H1 (cell line): ENCODE measurements around the gene IGSF5.

Source experiments
- ATF2 ChIP-seq: IDR thresholded peaks from 2 replicates; pipeline ENCODE4 v1.6.1; 2012; ENCODE audit warnings: low read length, inconsistent platforms
- CTCF ChIP-seq, 3 experiments: IDR thresholded peaks; 1 replicate in 2 of 3; 2 replicates in 1 of 3; pipeline versions ENCODE4 v1.5.1 to v1.6.1; 2011; ENCODE audit warnings: low read length in 3 of 3, mild to moderate bottlenecking in 3 of 3, inconsistent platforms in 2 of 3, low read depth in 1 of 3, moderate library complexity in 1 of 3; ENCODE audit not compliant: insufficient read depth in 1 of 3; ENCODE audit errors: control extremely low read depth in 1 of 3
- EP300 ChIP-seq, 2 experiments: IDR thresholded peaks; 1 replicate in 1 of 2; 2 replicates in 1 of 2; pipeline ENCODE4 v1.6.1; 2011 to 2012; ENCODE audit warnings: low read depth in 2 of 2, low read length in 2 of 2, mild to moderate bottlenecking in 2 of 2, borderline replicate concordance in 1 of 2, inconsistent platforms in 1 of 2, moderate library complexity in 1 of 2
- EZH2 ChIP-seq: fragments of 200-600 bp; sonication (generic); IDR thresholded peaks from 2 replicates; pipeline ENCODE4 v1.7.1; 2012; ENCODE audit warnings: low read depth, mild to moderate bottlenecking, moderate library complexity, low read length, inconsistent platforms; ENCODE audit not compliant: severe bottlenecking
- JUN ChIP-seq: IDR thresholded peaks from 2 replicates; pipeline ENCODE4 v1.6.1; 2011; ENCODE audit warnings: low read depth, mild to moderate bottlenecking, improper control_type of control experiment, low read length
- JUND ChIP-seq: IDR thresholded peaks from 2 replicates; pipeline ENCODE4 v1.6.1; 2011; ENCODE audit warnings: mild to moderate bottlenecking, improper control_type of control experiment, low read length
- MAX ChIP-seq: IDR thresholded peaks from 2 replicates; pipeline ENCODE4 v1.6.1; 2012; ENCODE audit warnings: inconsistent platforms
- POLR2A ChIP-seq, 2 experiments: IDR thresholded peaks; 1 replicate in 1 of 2; 2 replicates in 1 of 2; pipeline ENCODE4 v1.6.1; 2011; ENCODE audit warnings: low read depth in 2 of 2, low read length in 2 of 2, mild to moderate bottlenecking in 2 of 2; ENCODE audit errors: control extremely low read depth in 1 of 2
- SP2 ChIP-seq: IDR thresholded peaks from 2 replicates; pipeline ENCODE4 v1.6.1; 2012; ENCODE audit warnings: mild to moderate bottlenecking, low read length, inconsistent platforms
- SUZ12 ChIP-seq: fragments of 200-600 bp; sonication (generic); IDR thresholded peaks from 2 replicates; pipeline ENCODE4 v1.6.1; 2012; ENCODE audit warnings: mild to moderate bottlenecking, inconsistent platforms, low read length, moderate library complexity, mixed read lengths
- TCF12 ChIP-seq: IDR thresholded peaks from 2 replicates; pipeline ENCODE4 v1.6.1; 2011; ENCODE audit warnings: low read depth, mild to moderate bottlenecking, low read length
- TEAD4 ChIP-seq: IDR thresholded peaks from 2 replicates; pipeline ENCODE4 v1.6.1; 2012; ENCODE audit warnings: low read depth, low read length, inconsistent platforms, mixed read lengths

- TF ChIP-seq MAX (no peak), CTCF (IDR thresholded peaks at IDR 0.05; ENCODE audit: control extremely low read depth in 1 of 3, insufficient read depth in 1 of 3, low read depth in 1 of 3, low read length in 3 of 3) (no peak), TEAD4 (no peak), JUND (no peak), TCF12 (no peak), JUN (no peak), EP300 (IDR thresholded peaks at IDR 0.05; ENCODE audit: borderline replicate concordance in 1 of 2, low read depth in 2 of 2, low read length in 2 of 2) (no peak), EZH2 (no peak), ATF2 (no peak), POLR2A (IDR thresholded peaks at IDR 0.05; ENCODE audit: control extremely low read depth in 1 of 2, low read depth in 2 of 2, low read length in 2 of 2) (no peak), SP2 (no peak), SUZ12 (no peak)
These were observed 106.1 kb downstream of the IGSF5 start for GRCh38 chr21:39851002-39851618.
